Transverse colon (tissue), 4 donors: Measurements from ENCODE around the gene TESK2. TPM values are rescaled to one million over a fixed set of nuclear protein-coding genes. Genes with fewer than 3 reads are reported as not detected.

Experiments
- DNase-seq: peaks from one replicate; pipeline ENCODE4 v3.0.0-alpha.2; 2019
- H3K27ac ChIP-seq, 4 donors: fragments of 200-600 bp; sonication (generic); 2 replicates each; pipeline ENCODE4 v1.5.1; 2016 to 2018; ENCODE audit warnings: inconsistent platforms in 4 of 4
- H3K27me3 ChIP-seq: fragments of 200-600 bp; sonication (generic); 2 replicates; pipeline ENCODE4 v1.5.1; 2017; ENCODE audit warnings: inconsistent platforms
- H3K36me3 ChIP-seq, 4 donors: fragments of 200-600 bp; sonication (generic); 2 replicates each; pipeline ENCODE4 v1.5.1; 2017 to 2019; ENCODE audit warnings: inconsistent platforms in 4 of 4
- H3K4me1 ChIP-seq, 4 donors: fragments of 200-600 bp; sonication (generic); 2 replicates each; pipeline ENCODE4 v1.5.1; 2017 to 2020; ENCODE audit warnings: inconsistent platforms in 4 of 4
- H3K4me3 ChIP-seq, 4 donors: fragments of 200-600 bp; sonication (generic); 1 replicate in 1 of 4; 2 replicates in 3 of 4; pipeline versions ENCODE4 v1.5.1 to v1.6.1; 2017 to 2019; ENCODE audit warnings: inconsistent platforms in 4 of 4
- H3K9me3 ChIP-seq, 2 donors: fragments of 200-600 bp; sonication (generic); 2 replicates each; pipeline ENCODE4 v1.5.1; 2017 to 2019; ENCODE audit warnings: inconsistent platforms in 2 of 2
- CTCF ChIP-seq, 5 experiments: fragments of 200-600 bp in 3 of 5; fragments of 450-650 bp in 2 of 5; sonication (generic) in 3 of 5; IDR thresholded peaks; 1 replicate in 2 of 5; 2 replicates in 3 of 5; pipeline ENCODE4 v1.5.1; 2016 to 2017; ENCODE audit warnings: antibody characterized with exemption in 5 of 5, inconsistent platforms in 3 of 5, mild to moderate bottlenecking in 2 of 5, moderate library complexity in 1 of 5
- EP300 ChIP-seq: sonication (generic); formaldehyde crosslinking; IDR thresholded peaks from one replicate; pipeline ENCODE4 v1.6.1; 2017; ENCODE audit warnings: antibody characterized with exemption, low read depth
- POLR2A ChIP-seq: fragments of 450-650 bp; IDR thresholded peaks from one replicate; pipeline ENCODE4 v1.6.1; 2016; ENCODE audit warnings: antibody characterized with exemption, mild to moderate bottlenecking, moderate library complexity
- POLR2AphosphoS5 ChIP-seq, 3 donors: sonication (generic); formaldehyde crosslinking; IDR thresholded peaks; one replicate each; pipeline ENCODE4 v1.6.1; 2016; ENCODE audit warnings: antibody characterized with exemption in 3 of 3
- WGBS, 2 donors: methylation state at CpG; one replicate each; pipeline ENCODE4 v1.1.5; 2018; ENCODE audit warnings: low coverage in 1 of 2; 5-methylcytosine and 5-hydroxymethylcytosine counted together
- in situ Hi-C, 4 donors: fragments of 200-750 bp; cut with MboI; loops; one replicate each; pipeline versions ENCODE4 v1.15.0 to v1.15.1; 2017; ENCODE audit warnings: low sequenced_read_pairs in 3 of 4, low pct_ligation_motif_present in 1 of 4, low pct_unique_long_range_greater_than_20kb in 1 of 4
- intact Hi-C: fragments of 100-400 bp; cut with DNase I; formaldehyde crosslinking; loops from one replicate; pipeline ENCODE4 v1.15.1; 2023; ENCODE audit warnings: low total_unique reads
- total RNA-seq, 4 donors: library from RNA; depleted of rRNA; stranded (reverse); fragments of >200 nt; gene quantifications; one replicate each; pipeline ENCODE4 v1.1.0, GENCODE V29; 2016

The TESK2 gene
- total RNA-seq, 4 donors from 2014 or later, result 5.2 to 32.2 (median 14.5) TPM

GRCh38 chr1:45444609-45445131 is 46.3 kb downstream of the TESK2 start:
- intact Hi-C loops (no loop called here), in situ Hi-C loops (no loop called here)
- Histone ChIP-seq H3K36me3 (no peaks in the 10 kb centered on the region), H3K27me3 (no peaks in the 10 kb centered on the region), H3K4me1 (peaks cover 0 to 3% (median 0%) of the 10 kb centered on the region in 4 donors), H3K27ac (no peak overlapping the region), H3K9me3 (no peaks in the 10 kb centered on the region), H3K4me3 (no peak overlapping the region)
- WGBS, 2 donors, result 96 to 100% methylated on average over 3 to 5 of the region's 5 CpGs
- DNase-seq, result no peak
- TF ChIP-seq POLR2AphosphoS5 (IDR thresholded peaks at IDR 0.05), result no peak
- TF ChIP-seq POLR2A, result no peak
- no peak for TF ChIP-seq EP300
- no peak for TF ChIP-seq CTCF (IDR thresholded peaks at IDR 0.05)

GRCh38 chr1:45443580-45444446 is 47.1 kb downstream of the TESK2 start:
- 80 to 88% methylated on average over 6 to 7 of the region's 7 CpGs for WGBS, 2 donors
- no peak for TF ChIP-seq POLR2AphosphoS5 (IDR thresholded peaks at IDR 0.05)
- TF ChIP-seq POLR2A, result no peak
- no peak for TF ChIP-seq EP300
- no peak for TF ChIP-seq CTCF (IDR thresholded peaks at IDR 0.05)

GRCh38 chr1:45442272-45442671 is 48.7 kb downstream of the TESK2 start:
- 60 to 79% methylated on average over 3 of the region's 3 CpGs for WGBS, 2 donors
- DNase-seq, result no peak
- Histone ChIP-seq H3K9me3 (no peaks in the 10 kb centered on the region), H3K27me3 (no peaks in the 10 kb centered on the region), H3K36me3 (no peaks in the 10 kb centered on the region), H3K27ac (no peak overlapping the region), H3K4me1 (peaks cover 0 to 3% (median 0%) of the 10 kb centered on the region in 4 donors), H3K4me3 (no peak overlapping the region)
- intact Hi-C loops (no loop called here), in situ Hi-C loops (no loop called here)
- TF ChIP-seq CTCF (IDR thresholded peaks at IDR 0.05) (no peak), EP300 (no peak), POLR2A (no peak), POLR2AphosphoS5 (IDR thresholded peaks at IDR 0.05) (no peak)

More at GRCh38 chr1:45443580-45444446, 47.1 kb downstream of the TESK2 start:
- Histone ChIP-seq H3K27me3 (no peaks in the 10 kb centered on the region), H3K27ac (no peak overlapping the region), H3K9me3 (no peaks in the 10 kb centered on the region), H3K4me1 (peaks cover 0 to 3% (median 0%) of the 10 kb centered on the region in 4 donors), H3K36me3 (no peaks in the 10 kb centered on the region), H3K4me3 (no peak overlapping the region)
- in situ Hi-C loops (no loop called here), intact Hi-C loops (no loop called here)
- DNase-seq, result no peak

GRCh38 chr1:45437323-45437722 is 53.6 kb downstream of the TESK2 start:
- no peak for DNase-seq
- intact Hi-C loops, result no loop called here
- H3K36me3 ChIP-seq, result no peaks in the 10 kb centered on the region
- H3K27me3 ChIP-seq, result no peaks in the 10 kb centered on the region
- no peaks in the 10 kb centered on the region for H3K4me1 ChIP-seq
- no peak overlapping the region for H3K4me3 ChIP-seq
- in situ Hi-C loops, result no loop called here
- H3K9me3 ChIP-seq, result no peaks in the 10 kb centered on the region
- TF ChIP-seq CTCF (IDR thresholded peaks at IDR 0.05), result no peak
- TF ChIP-seq POLR2AphosphoS5 (IDR thresholded peaks at IDR 0.05), result no peak
- no peak for TF ChIP-seq EP300
- no peak for TF ChIP-seq POLR2A
- no peak overlapping the region for H3K27ac ChIP-seq
